ENCODE data around the gene CAPN12.
"Not testable (repeated sequence)": the region's sequence is repeated elsewhere in the genome, so short reads cannot be mapped to it uniquely, and the experiment has no call there.

Gene CAPN12

DNA sequence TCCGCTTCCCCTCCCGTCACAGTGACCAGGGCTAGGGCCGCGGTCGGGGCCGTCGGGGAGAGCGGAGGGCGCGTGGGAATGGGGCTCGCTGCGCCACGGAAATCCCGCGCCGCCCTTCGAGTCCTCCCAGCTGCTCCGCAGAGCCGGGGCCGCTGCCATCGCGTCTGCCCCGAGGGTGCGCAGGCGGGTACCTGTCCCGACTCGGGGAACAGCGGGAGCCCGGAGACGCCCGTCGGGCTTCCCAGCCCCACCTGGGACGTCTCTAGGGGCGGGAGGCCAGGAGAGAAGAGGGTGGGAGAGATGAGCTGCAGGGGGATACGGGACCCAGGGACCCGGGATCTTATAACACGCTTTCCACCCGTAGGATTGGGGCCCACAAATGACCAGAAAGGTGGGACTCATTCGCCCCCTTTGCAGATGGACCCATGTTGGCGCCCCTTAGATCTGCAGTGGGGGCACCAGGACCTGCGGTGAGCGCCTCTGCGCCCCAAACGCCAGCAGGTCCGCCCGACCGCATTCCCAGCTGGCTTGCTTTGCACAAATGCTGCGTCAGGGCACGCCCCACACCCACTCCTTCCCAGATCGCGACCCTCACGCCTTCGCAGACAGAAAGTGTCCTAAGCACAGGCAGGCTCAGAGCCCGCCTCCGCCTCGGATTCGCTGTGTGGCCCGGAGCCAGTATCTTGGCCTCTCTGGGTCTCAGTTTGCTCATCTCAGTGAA, 26.1 kb upstream of the CAPN12 start:
- not testable (repeated sequence) for DNase-seq (ENCODE audit: low read depth in 2 of 2)

DNA sequence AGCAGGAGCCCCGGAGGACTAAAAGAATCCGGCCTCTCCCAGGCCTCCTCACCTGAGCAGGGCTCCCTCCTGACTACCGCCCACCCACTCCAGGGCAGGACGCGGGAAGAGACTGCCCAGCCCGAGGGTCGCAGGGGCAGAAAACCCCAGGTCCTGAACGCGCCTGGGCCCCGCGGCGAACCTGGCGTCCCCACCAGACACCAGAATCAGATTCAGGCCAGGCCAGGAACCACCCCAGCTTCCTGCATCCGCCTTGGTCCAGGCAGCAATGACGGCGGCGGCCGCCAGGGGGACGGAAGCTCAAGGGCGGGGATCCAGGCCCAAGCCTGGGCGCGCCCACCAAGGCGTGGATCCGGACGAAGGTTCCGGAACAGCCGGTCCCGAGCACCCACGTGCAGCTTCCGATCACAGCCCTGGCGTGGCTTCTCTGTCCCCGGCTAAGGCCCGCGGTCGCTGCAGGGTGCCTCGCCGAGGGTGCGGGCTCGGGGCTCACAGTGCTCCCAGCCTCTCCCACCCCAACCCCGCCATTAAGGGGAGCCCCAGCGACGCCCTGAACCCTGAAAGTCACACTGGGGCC, 25.4 kb upstream of the CAPN12 start:
- DNase-seq (ENCODE audit: low read depth in 2 of 2) = peak; percentile 18 to 29

DNA sequence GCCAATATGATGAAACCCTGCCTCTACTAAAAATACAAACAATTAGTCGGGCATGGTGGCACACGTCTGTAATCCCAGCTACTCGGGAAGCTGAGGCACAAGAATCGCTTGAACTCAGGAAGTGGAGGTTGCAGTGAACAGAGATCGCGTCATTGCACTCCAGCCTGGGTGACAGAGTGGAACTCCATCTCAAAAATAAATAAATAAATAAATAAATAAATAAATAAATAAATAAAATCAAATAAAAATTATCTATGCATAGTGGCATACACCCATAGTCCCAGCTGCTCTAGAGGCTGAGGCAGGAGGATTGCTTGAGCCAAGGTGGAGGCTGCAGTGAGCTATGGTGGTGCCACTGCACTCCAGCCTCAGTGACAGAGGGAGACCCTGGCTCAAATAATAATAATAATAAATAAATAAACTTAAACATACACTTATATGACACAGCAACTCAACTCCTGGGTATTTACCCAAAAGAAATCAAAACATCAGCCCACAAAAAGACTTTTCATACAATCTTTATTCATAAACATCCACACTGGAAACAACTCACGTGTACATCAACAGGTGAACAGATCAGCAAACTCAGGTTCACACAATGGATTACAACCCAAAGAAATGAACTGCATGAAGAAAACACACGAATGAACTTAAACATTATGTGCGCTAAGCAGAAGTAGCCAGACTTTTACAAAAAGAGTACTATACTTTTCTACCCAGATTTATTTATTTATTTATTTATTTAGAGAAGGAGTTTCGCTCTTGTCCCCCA, 22.2 kb upstream of the CAPN12 start:
- DNase-seq (ENCODE audit: low read depth in 2 of 2) = no peak

DNA sequence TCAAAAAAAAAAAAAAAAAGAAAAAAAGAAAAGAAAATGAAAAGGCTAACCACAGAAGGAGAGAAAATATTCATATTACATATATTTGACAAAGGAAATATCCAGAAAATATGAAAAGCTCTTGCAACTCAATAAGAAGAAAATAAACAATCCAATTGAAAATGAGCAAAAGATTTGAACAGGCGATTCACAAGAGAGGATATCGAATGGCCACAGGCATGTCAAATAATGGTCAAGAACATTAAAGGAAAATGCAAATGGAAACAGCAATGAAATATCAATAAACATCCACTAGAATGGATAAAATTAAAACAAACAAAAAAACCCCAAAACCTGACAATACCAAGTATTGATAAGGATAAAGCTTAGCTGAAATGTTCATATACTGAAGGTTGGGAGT, 20.9 kb upstream of the CAPN12 start:
- DNase-seq (ENCODE audit: low read depth in 2 of 2) = no peak

DNA sequence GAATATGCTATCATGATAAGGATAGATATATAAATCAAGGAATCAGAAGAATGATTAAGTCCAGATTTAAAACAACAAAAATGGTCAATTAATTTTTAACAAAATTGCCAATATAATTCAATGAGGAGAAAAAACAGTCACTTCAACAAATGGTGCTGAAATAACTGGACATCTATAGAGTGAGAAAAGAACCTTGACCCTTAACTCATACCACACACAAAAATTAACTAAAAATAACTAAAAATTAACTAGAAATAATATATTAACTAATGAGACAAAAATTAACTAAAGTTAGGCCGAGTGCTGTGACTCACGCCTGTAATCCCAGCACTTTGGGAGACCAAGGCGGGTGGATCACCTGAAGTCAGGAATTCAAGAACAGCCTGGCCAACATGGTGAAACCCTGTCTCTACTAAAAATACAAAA, 19.5 kb upstream of the CAPN12 start:
- no peak for DNase-seq (ENCODE audit: low read depth in 2 of 2)

DNA sequence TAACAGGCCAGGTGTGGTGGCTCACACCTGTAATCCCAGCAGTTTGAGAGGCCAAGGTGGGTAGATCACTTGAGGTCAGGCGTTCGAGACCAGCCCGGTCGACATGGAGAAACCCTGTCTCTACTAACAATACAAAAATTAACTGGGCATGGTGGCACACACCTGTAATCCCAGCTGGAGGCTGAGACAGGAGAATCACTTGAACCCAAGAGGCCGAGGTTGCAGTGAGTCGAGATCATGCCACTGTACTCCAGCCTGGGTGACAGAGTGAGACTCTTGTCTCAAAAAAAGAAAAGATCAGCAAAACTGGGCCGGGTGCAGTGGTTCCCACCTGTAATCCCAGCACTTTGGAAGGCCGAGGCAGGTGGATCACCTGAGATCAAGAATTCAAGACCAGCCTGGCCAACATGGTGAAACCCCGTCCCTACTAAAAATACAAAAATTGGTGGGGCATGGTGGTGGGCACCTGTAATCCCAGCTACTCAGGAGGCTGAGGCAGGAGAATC, 17.7 kb upstream of the CAPN12 start:
- DNase-seq (ENCODE audit: low read depth in 2 of 2) = not testable (repeated sequence)

DNA sequence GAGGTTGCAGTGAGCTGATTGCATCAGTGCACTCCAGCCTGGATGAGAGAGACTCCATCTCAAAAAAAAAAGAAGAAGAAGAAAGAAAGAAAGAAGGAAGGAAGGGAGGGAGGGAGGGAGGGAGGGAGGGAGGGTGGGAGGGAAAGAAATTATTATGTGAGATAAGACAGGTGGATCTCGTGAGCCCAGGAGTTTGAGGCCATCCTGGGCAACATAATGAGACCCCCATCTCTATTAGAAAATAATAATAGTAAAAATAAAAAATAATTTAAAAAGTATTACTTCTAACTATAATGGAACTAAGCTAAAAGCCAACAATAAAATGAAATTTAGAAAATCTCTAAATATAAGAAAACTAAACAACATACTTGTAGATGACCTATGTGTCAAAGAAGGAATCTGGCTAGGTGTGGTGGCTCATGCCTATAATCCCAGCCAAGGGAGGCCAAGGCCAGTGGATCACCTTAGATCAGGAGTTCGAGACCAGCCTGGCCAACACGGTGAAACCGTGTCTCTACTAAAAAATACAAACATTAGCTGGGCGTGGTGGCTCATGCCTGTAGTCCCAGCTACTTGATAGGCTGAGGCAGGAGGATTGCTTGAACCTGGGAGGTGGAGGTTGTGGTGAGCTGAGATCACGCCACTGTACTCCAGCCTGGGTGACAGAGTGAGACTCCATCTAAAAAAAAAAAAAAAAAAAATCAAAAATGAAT, 16.7 kb upstream of the CAPN12 start:
- not testable (repeated sequence) for DNase-seq (ENCODE audit: low read depth in 2 of 2)

DNA sequence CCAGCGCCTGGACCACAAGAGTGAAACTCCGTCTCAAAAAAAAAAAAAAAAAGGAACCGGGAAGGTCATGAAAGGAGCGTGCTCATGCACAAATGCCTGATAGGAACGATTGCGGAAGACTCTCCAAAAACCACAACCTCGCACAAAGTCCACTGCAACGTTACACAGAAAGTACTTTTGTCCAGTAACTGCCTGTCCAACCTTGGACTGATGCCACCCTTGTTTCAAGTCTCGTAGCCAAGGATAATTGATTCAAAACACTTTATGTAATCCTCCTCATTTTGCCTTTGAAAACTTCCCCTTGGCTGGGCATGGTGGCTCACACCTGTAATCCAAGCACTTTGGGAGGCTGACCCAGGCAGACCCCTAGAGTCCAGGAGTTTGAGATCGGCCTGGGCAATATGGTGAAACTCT, 15.3 kb upstream of the CAPN12 start:
- DNase-seq (ENCODE audit: low read depth in 2 of 2) = no peak

DNA sequence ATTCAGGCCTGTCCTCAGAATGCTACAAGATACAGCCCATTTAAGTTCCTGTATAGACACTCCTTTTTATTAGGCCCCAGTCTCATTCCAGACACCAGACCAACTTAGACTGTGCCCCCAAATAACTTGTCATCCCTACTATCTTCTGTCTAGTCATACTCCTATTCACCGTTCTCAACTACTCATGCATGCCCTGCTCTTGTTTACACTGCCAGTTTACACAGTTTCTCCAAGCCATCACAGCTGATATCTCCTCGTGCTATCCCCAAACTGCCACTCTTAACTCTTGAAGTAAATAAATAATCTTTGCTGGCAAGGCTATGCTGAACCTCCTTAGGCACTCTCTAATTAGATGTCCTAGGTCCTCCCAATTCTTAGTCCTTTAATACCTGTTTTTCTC, 9.9 kb upstream of the CAPN12 start:
- DNase-seq (ENCODE audit: low read depth in 2 of 2) = not testable (repeated sequence)

DNA sequence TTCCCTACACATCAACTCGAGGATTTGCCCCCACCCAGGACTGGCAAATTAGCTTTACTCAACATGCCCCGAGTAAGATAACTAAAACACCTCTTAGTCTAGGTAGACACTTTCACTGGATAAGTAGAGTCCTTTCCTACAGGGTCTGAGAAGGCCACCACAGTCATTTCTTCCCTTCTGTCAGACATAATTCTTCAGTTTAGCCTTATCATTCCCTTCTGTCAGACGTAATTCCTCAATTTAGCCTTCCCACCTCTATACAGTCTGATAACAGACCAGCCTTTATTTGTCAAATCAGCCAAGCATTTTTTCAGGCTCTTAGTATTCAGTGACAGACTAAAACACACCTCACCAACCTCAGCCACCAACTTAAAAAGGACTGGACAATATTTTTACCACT, 9.5 kb upstream of the CAPN12 start:
- DNase-seq (ENCODE audit: low read depth in 2 of 2) = not testable (repeated sequence)

DNA sequence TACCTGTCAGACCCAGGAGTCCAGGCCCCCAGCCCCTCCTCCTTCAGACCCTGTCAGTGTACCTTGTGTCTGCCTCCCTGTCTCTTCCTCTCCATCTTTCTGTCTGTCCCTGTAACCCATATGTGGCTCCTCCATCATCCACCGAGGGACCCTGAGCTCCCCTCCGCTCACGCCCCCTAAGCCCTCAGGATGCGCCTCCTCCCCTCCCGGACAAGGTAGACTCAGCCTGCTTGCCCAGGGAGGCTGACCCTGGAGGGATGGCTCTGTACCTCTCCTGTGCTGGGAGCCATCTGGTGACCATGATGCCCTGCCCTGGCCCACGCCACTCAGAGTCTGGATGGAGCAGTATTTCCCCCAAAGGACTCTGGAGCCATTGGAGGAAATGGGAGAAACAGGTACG, 1.0 kb upstream of the CAPN12 start:
- no peak for DNase-seq (ENCODE audit: low read depth in 2 of 2)

DNA sequence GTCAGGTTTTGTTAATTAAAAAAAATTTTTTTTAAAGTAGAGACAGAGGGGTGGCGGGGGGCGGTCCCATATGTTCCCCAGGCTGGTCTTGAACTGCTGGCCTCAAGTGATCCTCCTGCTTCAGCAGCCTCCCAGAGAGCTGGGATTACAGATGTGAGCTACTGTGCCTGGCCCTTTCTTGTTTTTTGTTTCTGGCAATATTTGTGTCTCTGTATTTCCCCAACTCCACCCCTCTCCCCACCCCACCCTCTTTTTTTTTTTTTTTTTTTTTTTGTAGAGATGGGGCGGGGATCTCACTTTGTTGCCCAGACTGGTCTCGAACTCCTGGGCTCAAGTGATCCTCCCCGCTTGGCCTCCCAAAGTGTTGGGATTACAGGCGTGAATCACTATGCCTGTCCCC, 600 bp upstream of the CAPN12 start:
- no peak for DNase-seq (ENCODE audit: low read depth in 2 of 2)

DNA sequence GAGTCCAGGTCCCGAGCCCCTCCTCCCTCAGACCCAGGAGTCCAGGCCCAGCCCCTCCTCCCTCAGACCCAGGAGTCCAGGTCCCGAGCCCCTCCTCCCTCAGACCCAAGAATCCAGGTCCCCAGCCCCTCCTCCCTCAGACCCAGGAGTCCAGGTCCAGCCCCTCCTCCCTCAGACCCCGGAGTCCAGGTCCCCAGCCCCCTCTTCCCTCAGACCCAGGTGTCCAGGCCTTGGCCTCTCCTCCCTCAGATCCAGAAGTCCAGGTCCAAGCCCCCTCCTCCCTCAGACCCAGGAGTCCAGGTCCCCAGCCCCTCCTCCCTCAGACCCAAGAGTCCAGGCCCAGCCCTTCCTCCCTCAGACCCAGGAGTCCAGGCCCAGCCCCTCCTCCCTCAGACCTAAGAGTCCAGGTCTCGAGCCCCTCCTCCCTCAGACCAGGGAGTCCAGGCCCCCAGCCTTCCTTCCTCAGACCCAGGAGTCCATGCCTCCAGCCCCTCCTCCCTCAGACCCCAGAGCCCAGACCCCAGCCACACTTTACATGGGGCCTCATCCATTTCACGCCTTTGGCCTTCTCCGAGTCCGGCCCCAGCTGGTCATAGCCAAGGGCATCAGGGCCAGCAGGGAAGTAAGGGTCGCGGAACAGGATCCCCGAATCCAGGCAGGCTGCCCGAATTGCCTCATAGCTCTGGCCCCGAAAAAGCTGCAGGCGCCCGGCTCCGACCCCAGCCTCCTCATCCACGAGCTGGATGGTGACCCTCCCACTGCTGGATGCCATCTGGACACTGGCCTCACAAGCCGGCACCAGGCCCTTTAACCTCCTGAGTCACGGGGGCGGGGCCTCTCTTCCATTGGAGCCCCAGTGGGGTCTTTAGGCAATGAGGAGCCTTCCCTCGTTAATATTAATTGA, 628 bp downstream of the CAPN12 start:
- DNase-seq (ENCODE audit: low read depth in 2 of 2) = no peak

DNA sequence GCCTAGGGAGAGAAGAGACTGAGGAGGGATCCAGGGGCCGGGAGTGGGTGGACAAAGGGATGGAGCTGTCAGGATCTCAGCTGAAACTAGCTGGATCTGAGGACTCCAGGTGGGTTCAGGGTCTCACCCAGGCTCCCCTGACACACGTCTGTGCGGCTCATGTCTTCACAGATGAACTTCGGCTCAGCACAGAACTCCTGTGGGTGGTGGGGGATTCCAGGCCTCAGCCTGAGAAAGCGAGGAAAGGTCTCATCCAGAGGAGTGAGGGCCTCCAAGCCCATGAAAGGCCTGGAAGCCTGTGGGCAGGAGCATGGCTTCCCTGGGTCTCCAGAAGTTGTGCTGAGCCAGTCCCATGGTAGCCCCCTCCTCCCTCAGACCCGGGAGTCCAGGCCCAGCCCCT, 1.4 kb downstream of the CAPN12 start:
- no peak for DNase-seq (ENCODE audit: low read depth in 2 of 2)

DNA sequence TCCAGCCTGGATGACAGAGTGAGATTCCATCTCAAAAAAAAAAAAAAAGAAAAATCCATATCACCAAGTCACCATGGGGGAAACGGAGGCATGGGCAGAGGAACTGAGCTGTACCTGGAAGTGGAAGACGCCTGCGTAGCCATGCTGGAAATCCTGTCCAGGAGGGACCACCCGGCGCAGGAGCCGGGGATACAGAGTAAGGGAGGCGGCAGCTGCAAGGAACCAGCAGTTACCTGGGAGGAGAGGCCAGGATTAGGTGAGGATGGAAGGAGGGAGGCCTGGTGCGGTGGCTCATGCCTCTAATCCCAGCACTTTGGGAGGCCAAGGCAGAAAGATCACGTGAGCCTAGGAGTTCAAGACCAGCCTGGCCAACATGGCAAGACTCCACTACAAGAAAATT, 2.0 kb downstream of the CAPN12 start:
- DNase-seq (ENCODE audit: low read depth in 2 of 2) = no peak

DNA sequence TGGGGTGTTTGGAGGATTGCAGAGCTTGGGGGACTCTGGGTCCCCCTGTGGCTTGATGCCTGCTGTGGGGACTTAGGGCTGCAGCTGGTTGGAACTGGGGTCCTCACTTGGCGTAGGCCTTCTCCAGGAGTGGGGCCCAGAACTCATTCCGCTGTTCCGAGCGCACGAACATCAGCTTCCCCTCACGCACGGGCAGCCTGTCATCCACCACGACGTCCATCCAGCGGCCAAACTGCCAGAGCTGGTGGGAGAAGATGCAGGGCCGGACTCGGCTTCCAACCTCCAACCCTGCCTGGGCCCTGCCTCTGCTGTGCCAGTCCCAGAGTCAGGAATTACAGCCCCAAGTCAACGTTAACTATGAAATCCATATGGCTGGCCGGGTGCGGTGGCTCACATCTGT, 2.6 kb downstream of the CAPN12 start:
- no peak for DNase-seq (ENCODE audit: low read depth in 2 of 2)

DNA sequence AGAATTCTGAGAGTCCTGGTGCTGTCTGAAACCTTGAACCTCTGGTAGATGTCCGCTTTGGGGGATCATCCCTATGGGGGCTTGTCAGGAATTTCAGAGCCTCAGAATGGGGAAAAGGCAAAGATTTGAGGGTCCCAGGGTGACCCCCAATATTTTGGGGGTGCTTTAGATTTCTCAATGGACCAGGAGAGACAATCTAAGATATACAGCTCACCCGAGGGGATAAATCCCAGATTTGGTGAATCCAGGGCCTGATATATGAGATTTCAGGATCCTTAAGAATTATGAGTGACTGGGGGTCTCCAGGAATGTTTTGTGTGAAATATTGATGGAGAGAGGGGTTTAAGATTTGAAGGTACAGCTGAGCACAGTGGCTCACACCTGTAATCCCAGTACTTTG, 3.3 kb downstream of the CAPN12 start:
- DNase-seq (ENCODE audit: low read depth in 2 of 2) = no peak

DNA sequence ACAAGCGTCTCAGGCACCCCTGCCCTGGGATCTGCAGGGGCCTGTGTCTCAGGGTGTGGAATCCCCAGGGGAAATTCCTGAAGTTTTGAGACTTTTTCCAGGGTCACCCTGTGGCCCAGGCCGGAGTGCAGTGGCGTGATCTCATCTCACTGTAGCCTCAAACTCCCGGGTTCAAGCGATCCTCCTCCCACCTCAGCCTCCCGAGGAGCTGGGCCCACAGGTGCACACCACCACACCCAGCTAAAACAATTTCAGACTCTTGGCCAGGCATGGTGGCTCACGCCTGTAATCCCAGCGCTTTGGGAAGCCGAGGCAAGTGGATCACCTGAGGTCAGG, 4.0 kb downstream of the CAPN12 start:
- DNase-seq (ENCODE audit: low read depth in 2 of 2) = no peak

DNA sequence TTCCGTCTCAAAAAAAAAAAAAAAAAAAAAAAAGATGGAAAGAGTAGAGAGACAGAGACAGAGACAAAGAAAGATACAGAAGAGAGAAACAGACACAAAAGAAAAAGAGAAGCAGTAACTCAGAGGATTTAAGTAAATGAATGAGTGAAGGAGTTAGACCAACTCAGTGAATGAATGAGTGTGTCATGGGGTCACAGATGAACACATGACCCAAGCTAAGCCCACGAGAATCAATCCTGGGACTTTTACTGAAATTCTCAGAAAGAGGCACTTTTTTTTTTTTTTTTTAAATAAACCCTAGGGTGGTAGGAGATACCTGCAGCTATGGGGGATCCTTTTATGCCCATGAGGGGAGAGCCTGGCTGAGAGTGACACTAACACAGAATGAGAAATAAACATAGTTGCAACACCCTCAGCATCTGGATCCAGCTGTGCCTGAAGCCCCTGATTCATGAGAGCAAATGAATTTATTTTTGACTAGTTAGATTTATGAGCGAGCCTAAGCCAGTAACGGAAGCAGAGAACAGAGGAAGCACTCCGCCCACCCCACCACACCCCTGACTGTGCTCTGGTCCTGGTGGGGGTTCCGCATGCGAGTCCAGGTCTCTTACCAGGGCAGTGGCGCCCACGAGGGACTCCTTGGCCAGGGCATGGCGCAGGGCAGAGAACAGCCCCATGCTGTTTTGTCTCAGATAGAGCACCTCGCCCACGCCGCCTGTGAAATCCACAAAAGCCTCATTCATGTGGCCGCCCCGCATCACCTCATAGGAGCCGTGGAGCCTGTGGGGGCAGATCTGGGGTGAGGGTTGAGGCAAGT, 4.6 kb downstream of the CAPN12 start:
- no peak for DNase-seq (ENCODE audit: low read depth in 2 of 2)
